RCC 7860 (cell line): Measurements from ENCODE around the gene PARVG.

ENCODE experiments used
- DNase-seq: peaks from one replicate; pipeline ENCODE4 v3.0.0-alpha.2; 2015; ENCODE audit warnings: low spot score
- FAIRE-seq: peaks from 2 replicates; lab custom pipeline; 2012; peaks lifted over from hg19 to GRCh38; lab: Jason Lieb, UNC

The PARVG gene

GRCh38 chr22:44154436-44154942 lies 26.2 kb upstream of the PARVG start:
- DNase-seq (peak; percentile 8), FAIRE-seq (no peak)

DNA sequence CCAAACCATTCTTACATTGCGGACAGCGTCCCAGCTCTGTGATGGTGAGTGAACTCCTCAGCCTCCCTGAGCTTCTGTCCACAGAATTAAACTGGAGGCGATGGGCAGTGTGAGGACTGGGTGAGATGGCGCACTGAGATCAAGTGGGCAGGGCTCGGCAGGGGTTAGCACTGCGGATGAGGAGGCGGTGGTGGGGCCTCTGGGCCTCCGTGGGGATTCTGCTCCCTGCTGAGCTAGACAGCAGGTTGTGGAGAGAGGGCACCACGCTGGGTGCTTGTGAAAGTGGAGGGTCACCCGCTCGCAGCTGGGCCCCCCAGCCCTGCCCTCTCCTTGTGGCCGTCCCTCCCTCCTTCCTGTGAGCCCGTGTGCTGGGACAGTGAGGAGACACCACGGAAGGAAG lies 25.6 kb upstream of the PARVG start:
- no peak for FAIRE-seq
- DNase-seq, result no peak

GRCh38 chr22:44157916-44158618 lies 22.7 kb upstream of the PARVG start:
- DNase-seq (no peak), FAIRE-seq (no peak)

DNA sequence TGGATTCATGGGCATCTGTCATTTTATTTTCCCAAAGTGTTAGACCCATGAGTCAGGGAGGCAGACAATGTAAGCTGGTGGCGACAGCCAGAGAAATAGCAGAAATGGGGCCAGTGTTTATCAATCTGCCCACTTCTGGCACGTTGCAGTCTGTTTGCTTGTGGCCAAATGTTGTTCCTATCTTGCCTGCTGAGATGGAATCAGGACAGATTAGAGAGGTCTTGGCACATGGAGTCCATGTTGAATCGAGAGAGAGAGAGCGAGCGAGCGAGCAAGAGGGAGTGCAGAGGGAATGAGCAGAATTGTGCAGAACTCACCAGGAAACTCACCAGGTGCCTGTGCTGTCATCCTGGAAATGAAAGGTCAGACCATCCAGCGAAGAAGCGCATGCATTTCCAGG lies 21.9 kb upstream of the PARVG start:
- FAIRE-seq, result no peak
- DNase-seq, result no peak

DNA sequence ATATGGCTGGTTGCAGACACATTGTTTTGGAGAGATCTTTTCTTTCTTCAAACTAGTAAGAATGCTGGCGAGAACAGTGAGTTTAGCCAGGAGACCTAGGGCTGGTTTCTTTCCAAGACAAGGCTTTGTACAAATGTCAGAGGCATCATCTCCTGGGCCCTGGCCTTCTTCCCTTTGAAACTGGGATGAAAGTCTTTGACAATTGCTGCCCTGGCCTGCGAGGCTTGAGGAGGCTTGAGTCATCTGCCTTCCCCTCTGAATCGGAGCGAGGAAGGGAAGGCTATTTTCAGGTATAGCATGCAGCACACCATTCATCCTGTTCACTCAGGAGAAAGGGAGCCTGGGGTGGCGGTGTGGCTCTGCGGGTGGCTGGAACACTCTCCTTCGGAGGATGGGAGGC lies 21.5 kb upstream of the PARVG start:
- FAIRE-seq, result no peak
- DNase-seq, result no peak

DNA sequence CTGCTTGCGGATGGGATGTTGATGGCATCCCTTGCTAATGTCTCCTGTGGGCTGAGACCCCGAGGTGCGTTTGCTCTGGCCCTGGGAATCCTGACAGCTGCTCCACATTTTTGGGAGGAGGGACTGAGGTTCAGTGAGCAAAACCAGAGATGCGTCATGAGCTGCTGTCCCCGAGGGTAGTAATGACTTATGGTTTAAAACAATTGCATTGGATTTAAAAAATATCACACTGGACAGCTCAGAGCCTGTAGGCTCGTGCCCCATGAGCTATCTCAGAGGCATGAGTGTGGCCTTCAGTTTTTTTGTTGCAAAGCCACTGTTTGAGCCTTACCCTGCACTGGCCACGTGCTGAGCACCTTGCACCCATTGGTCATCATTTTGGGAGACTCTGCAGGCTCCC lies 20.9 kb upstream of the PARVG start:
- DNase-seq, result no peak
- FAIRE-seq, result no peak

- DNase-seq (no peak), FAIRE-seq (no peak)
These were observed 20.3 kb upstream of the PARVG start for GRCh38 chr22:44160421-44160820.

DNA sequence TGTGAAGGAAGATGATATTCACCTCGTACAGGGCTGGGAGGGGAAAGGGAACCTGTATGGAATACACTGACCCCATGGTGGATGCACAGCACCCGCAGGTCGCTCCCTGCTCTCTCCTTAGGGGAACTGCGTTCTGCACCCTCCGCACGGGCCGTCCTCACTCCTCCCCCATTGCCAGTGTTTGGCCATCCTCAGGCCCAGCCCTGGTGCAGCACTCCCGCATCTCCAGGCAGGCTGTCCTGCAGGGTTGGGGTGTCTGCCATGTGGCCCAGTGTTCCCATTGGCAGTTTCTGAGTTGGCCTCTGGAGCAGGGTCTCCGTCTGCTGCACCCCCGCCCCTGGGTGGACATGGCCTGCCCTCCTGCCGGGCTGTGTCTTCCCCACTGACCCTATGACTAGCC lies 19.1 kb upstream of the PARVG start:
- no peak for DNase-seq
- no peak for FAIRE-seq

GRCh38 chr22:44162960-44163359 lies 17.8 kb upstream of the PARVG start:
- DNase-seq (no peak), FAIRE-seq (no peak)

- FAIRE-seq (no peak), DNase-seq (no peak)
These were observed 17.2 kb upstream of the PARVG start for GRCh38 chr22:44163536-44163935.

- FAIRE-seq (no peak), DNase-seq (no peak)
These were observed 16.7 kb upstream of the PARVG start for GRCh38 chr22:44164031-44164430.

DNA sequence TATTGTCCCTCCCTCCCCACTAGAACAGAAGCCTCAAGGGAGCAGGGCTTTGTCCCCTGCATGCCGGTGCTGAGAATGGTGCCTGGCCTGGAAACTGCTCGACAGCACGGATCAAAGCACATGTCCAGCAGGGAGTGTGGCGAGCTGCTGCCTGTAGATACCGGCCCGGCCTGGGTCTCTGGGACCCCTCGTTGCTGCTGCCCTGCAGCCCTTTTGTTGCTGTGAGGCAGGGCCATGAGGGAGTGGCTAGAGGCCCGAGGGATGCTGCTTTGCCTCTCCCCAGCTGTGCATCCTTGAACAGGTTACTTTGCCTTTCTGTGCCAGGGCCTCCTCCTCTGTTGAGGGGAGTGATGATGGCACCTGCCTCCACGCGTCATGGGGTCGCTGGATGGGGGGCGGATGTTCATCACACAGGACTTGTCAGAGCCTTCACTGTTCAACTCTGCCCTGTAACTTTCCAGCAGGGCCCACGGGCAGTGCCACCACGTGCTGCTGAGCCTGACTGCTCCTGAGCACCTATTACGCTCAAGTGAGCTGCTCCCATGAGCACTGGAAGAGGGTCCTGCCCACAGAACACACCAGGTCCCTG lies 15.3 kb upstream of the PARVG start:
- FAIRE-seq (no peak), DNase-seq (no peak)

DNA sequence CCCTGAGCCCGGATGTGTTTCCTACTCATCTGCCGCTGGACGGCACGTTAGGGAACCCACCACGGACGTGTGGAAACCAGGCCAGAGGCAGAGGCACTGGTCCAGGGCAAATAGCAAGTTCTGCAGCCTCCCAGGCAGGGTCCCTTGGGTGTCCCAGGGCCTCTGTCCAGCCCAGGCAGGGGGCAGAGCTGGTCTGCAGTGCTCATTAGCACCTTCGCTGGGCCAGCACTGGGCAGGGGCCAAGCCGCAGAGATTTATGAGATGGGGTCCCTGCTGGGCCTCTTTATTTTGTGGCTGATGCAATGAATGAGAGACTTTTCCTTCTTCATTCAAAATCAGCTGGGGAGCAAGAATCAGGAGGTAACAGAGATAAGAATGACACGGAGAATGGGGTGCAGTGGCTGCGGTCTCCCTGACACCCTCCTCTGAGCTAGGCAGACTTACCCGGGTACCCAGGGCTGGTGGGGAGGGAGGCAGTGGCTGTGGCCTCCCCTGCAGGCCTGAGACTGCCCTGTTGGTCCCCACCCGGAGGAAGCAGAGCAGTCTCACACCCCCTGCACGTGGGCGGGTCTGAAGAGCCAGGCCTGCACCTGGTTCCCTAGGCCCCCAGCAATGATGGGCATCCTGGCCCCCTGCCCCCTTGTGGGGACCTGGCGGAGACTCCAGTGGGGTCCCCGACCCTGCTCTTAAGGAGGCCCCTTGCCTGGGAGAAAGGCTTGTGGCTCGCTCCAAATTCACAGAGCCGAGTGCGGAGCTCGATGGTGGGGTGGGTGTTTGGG lies 14.0 kb upstream of the PARVG start:
- FAIRE-seq (no peak), DNase-seq (no peak)

- FAIRE-seq (no peak), DNase-seq (no peak)
These were observed 13.2 kb upstream of the PARVG start for GRCh38 chr22:44167501-44167900.

- FAIRE-seq (no peak), DNase-seq (no peak)
These were observed 12.5 kb upstream of the PARVG start for GRCh38 chr22:44168206-44168605.

- FAIRE-seq (no peak), DNase-seq (no peak)
These were observed 10.3 kb upstream of the PARVG start for GRCh38 chr22:44170470-44170869.

- FAIRE-seq (no peak), DNase-seq (no peak)
These were observed 9.2 kb upstream of the PARVG start for GRCh38 chr22:44171561-44171960.

GRCh38 chr22:44172370-44173108 lies 8.2 kb upstream of the PARVG start:
- no peak for DNase-seq
- FAIRE-seq, result no peak

- DNase-seq (no peak), FAIRE-seq (no peak)
These were observed 7.6 kb upstream of the PARVG start for GRCh38 chr22:44173154-44173553.

DNA sequence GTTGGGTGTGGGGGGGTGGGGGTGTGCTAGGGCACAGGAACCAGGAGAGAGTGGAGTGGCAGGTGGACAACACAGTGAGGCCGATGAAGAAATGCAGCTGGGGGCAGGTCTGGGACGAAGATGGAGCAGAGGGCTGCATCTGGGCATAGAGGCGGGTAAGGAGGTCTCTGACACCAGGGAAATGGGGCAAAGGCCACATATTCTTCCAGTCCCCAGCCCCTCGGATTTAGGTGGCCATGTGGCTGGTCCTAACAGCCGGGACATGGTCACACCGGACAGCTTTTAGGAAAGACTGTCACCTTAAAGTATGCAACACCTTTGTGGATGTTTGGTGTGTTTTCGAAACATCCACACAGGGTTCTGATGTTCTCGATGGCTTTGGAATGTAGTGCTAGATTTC lies 5.0 kb upstream of the PARVG start:
- no peak for FAIRE-seq
- DNase-seq, result no peak
